Measurements from ENCODE around the gene PLET1. TPM values are rescaled to one million over a fixed set of nuclear protein-coding genes. Genes with fewer than 3 reads are reported as not detected.
A peak's percentile ranks its signal among the peaks of the same experiment; 100 is the strongest.

The PLET1 gene
- total RNA-seq, 1 donor from 2014 or later = not detected

GRCh38 chr11:112297248-112297866 is 36.7 kb upstream of the PLET1 start:
- H3K27ac Mint-ChIP-seq (ENCODE audit: unreplicated experiment) = no peak overlapping the region
- H3K4me3 Mint-ChIP-seq (ENCODE audit: unreplicated experiment) = no peak overlapping the region
- DNase-seq (ENCODE audit: low spot score) = no peak
- peaks cover 2% of the 10 kb centered on the region for H3K9me3 Mint-ChIP-seq (ENCODE audit: low read depth)
- peaks cover 3% of the 10 kb centered on the region for H3K36me3 Mint-ChIP-seq (ENCODE audit: low read depth)
- no peak for TF ChIP-seq CTCF (IDR thresholded peaks at IDR 0.05)
- H3K4me1 Mint-ChIP-seq (ENCODE audit: low read depth) = peaks cover 57% of the 10 kb centered on the region
- H3K27me3 Mint-ChIP-seq (ENCODE audit: low read depth) = no peaks in the 10 kb centered on the region

- H3K4me3 Mint-ChIP-seq (ENCODE audit: unreplicated experiment) = no peak overlapping the region
Measured at GRCh38 chr11:112296044-112296443, 35.4 kb upstream of the PLET1 start.

GRCh38 chr11:112294688-112295340 is 34.2 kb upstream of the PLET1 start:
- Mint-ChIP-seq H3K4me1 (ENCODE audit: low read depth) (peaks cover 70% of the 10 kb centered on the region), H3K36me3 (ENCODE audit: low read depth) (peaks cover 3% of the 10 kb centered on the region), H3K4me3 (ENCODE audit: unreplicated experiment) (no peak overlapping the region), H3K27ac (ENCODE audit: unreplicated experiment) (peak overlapping the region; percentile 97), H3K27me3 (ENCODE audit: low read depth) (no peaks in the 10 kb centered on the region), H3K9me3 (ENCODE audit: low read depth) (peaks cover 4% of the 10 kb centered on the region)
- TF ChIP-seq CTCF (IDR thresholded peaks at IDR 0.05) = no peak
- DNase-seq (ENCODE audit: low spot score) = no peak

More at GRCh38 chr11:112296044-112296443, 35.4 kb upstream of the PLET1 start:
- no peak for DNase-seq (ENCODE audit: low spot score)
- H3K4me1 Mint-ChIP-seq (ENCODE audit: low read depth) = peaks cover 61% of the 10 kb centered on the region
- no peak overlapping the region for H3K27ac Mint-ChIP-seq (ENCODE audit: unreplicated experiment)
- H3K9me3 Mint-ChIP-seq (ENCODE audit: low read depth) = peaks cover 4% of the 10 kb centered on the region
- no peak for TF ChIP-seq CTCF (IDR thresholded peaks at IDR 0.05)
- H3K27me3 Mint-ChIP-seq (ENCODE audit: low read depth) = no peaks in the 10 kb centered on the region
- peaks cover 3% of the 10 kb centered on the region for H3K36me3 Mint-ChIP-seq (ENCODE audit: low read depth)

GRCh38 chr11:112293614-112294013 is 33.0 kb upstream of the PLET1 start:
- Mint-ChIP-seq H3K27me3 (ENCODE audit: low read depth) (no peaks in the 10 kb centered on the region), H3K9me3 (ENCODE audit: low read depth) (peaks cover 4% of the 10 kb centered on the region), H3K36me3 (ENCODE audit: low read depth) (peaks cover 3% of the 10 kb centered on the region), H3K4me3 (ENCODE audit: unreplicated experiment) (no peak overlapping the region), H3K27ac (ENCODE audit: unreplicated experiment) (peak overlapping the region; percentile 97), H3K4me1 (ENCODE audit: low read depth) (peaks cover 73% of the 10 kb centered on the region)
- no peak for DNase-seq (ENCODE audit: low spot score)
- no peak for TF ChIP-seq CTCF (IDR thresholded peaks at IDR 0.05)

GRCh38 chr11:112292785-112293407 is 32.2 kb upstream of the PLET1 start:
- Mint-ChIP-seq H3K36me3 (ENCODE audit: low read depth) (peaks cover 3% of the 10 kb centered on the region), H3K4me1 (ENCODE audit: low read depth) (peaks cover 68% of the 10 kb centered on the region), H3K9me3 (ENCODE audit: low read depth) (peaks cover 4% of the 10 kb centered on the region), H3K27ac (ENCODE audit: unreplicated experiment) (peak overlapping the region; percentile 97), H3K4me3 (ENCODE audit: unreplicated experiment) (no peak overlapping the region), H3K27me3 (ENCODE audit: low read depth) (no peaks in the 10 kb centered on the region)
- no peak for TF ChIP-seq CTCF (IDR thresholded peaks at IDR 0.05)
- DNase-seq (ENCODE audit: low spot score) = no peak

Data from chondrocyte (in vitro differentiated cells).